Measurements from ENCODE around the gene INSYN2B. TPM values are rescaled to one million over a fixed set of nuclear protein-coding genes. Genes with fewer than 3 reads are reported as not detected.

Gene INSYN2B
- total RNA-seq, 2 donors from 2014 or later = 0.19 TPM; not detected in 1

DNA sequence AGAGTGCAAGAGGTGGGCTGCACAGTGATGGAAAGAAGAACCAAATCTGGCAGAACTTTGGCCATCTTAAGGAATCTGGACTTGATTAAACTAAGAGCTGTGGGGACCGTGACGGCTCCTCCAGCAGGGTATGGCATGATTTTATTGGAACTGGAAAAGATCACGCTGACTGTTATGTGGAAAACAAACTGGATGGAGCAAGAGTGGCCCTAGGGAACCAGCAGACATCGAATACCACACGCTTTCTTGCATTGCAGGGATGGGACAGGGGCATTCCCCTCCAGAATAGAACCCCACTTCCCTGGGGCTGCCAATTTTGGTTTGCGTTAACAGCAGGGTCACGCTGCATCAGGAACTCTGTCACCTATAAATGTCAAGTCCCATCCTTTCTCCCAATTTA lies 38.8 kb downstream of the INSYN2B start:
- intact Hi-C loops (cut with DNase I) = no loop called here
- DNase-seq (ENCODE audit: low spot score) = no peak

DNA sequence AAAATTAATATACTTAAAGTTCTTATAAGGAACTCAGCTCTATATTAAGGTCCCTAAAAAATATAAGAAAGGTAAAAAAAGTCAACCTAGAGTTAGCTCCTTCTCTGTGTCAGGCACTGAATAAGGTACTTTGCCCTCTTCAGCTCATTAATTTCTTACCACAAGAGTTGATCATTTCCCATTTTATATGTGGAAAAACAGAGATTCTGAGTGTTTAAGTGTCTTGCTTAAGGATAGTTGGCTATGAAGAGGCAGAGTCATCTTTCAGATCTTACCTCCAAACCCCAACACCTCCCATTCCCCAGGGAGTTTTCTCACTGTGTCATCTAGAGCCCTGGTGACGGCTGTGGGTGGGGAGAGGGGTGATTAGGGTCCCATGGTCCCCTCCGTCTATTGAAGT lies 40.6 kb downstream of the INSYN2B start:
- DNase-seq (ENCODE audit: low spot score) = no peak
- intact Hi-C loops (cut with DNase I) = no loop called here

DNA sequence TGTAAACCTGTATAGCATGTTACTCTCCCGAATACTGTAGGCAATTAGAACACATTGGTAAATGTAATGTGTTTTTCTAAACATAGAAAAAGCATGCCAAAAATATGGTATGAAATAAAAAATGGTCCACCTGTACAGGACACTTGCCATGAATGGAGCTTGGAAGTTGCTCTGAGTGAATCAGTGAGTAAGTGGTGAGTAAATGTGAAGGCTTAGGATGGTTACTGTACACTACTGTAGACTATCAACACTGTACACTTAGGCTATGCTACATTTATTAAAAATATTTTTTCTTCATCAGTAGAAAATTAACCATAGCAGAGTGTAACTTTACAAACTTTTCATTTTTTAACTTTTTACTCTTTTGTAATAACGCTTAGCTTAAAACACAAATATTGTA lies 41.9 kb downstream of the INSYN2B start:
- intact Hi-C loops (cut with DNase I) = no loop called here
- no peak for DNase-seq (ENCODE audit: low spot score)

DNA sequence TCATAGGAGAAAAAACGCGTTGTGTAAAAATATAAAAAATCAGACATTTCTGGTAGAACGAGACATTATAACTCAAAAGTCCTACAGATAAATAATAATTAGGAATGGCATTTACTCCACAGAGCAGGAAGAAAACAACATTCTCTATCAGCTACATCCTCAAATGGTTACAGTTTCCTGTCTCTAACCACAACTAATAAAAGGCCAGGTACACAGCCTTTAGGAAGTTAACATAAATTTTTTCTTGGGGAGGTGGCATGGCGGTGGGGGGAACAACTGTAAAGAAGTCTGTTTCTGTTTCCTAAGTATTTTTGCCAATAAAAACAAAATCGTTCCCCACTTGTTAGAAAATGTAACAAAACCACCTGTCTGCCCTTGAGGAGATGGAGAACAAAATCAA lies 44.5 kb downstream of the INSYN2B start:
- DNase-seq (ENCODE audit: low spot score) = no peak
- intact Hi-C loops (cut with DNase I) = no loop called here

DNA sequence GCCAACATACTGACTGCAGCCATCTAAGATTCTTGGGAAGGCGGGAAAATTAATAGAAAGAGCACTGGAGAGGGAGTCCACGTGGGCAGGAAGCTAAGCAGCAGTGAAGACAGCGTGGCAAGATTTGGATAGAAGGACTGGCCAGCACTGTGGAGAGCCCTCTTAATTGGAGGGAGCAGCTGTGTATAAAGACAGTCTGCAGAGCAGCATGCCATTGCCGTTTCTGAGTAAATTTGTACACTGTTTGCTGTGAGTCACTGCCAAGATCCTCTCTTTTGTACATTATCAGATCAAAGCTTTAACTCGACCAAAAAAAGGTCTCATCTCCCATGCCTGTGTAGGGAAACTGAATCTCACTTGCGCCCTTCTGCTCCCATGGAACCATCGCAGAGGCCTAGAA lies 45.3 kb downstream of the INSYN2B start:
- DNase-seq (ENCODE audit: low spot score) = no peak
- intact Hi-C loops (cut with DNase I) = no loop called here

DNA sequence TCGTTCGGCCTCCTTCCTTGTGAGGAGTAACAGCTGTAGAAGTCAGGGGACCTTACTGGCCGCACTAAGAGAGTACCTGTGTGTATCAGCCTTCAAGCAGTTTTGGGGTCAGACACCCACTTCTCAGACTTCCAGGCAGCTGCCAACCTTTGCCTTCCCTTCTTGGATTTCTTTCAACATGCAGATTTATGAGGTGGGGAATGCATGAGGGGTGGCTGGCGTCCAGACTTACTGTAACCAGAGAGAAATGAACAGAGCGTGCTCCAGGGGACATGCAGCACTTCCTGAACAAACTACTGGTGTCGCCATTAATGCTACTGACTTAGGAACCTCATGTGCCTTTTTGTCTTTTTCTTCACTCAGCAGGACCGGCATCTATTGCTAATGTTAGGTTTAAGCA lies 46.7 kb downstream of the INSYN2B start:
- intact Hi-C loops (cut with DNase I) = no loop called here
- DNase-seq (ENCODE audit: low spot score) = no peak

DNA sequence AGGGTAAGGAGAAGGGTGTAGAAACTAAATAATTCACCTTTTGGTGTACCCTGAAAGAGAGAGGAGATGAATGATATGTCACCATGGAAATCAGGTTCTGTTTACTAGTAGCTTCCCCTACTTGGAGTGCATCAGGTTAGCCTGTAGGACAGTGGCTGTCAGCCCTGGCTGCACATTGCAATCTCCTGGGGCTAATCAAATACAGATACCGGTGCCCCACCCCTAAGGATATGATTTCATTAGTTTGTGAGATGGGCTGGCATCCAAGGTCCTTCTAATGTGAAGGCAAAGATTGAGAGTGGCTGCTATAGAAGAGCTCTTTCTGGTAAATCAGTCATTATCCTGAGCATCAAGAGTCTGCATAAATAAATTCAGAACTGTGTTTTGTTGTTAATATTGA lies 47.2 kb downstream of the INSYN2B start:
- no peak for DNase-seq (ENCODE audit: low spot score)
- intact Hi-C loops (cut with DNase I) = no loop called here

DNA sequence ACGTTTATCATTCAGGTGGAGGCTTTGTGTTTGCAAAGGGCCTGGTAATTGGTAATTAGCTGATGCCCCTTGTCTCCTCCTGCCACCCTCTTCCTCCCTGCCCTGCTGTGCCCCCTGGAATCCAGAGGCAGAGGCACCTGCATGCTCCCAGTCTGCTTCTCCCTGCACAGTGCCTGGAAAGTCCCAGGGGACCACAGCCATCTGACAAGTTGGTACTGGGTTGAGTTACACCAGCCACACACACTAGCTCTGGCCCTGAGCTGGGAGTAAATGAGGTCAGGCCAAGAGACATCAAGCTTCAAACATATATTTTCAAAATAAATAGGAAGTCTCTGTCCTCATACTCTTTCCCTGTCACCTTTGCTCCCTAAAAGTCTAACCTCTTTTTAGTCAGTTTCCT lies 56.3 kb downstream of the INSYN2B start:
- intact Hi-C loops (cut with DNase I) = no loop called here
- DNase-seq (ENCODE audit: low spot score) = no peak

DNA sequence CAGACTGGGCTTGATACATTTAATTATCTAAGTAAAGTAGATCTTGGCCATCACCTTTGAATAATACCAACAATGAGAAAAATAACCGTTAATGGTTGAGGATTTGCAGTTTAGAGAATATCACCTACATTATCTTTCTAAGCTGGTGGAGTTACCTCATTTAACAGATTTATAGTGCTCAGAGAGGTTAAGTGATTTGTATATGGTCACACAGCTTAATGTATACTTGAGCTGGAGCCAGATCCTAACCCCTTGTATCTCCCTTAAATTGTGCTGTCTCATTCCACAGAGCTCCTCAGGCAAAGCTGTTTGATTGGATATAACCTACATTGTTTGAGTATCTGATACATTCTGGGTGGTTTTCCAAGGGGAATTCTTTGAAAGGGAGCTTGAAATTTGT lies 57.8 kb downstream of the INSYN2B start:
- DNase-seq (ENCODE audit: low spot score) = no peak
- intact Hi-C loops (cut with DNase I) = no loop called here

DNA sequence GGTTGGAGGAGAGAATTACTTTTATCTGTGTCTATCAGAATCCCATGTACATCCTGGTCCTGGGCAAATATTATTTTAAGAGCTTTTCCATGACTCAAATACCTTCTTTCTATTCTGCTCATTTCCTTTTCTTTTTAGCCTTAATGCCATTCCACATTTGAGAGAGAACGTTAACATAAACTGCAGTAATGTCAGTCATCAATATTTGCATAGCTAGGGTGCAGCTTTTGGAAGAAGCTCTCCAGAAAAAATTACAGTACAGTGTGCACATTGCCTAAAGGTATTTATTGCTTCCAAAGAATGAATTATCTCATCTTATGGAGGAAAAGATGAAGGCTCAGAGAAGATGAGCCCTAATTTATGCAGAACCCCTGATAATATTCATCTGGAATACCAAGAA lies 58.3 kb downstream of the INSYN2B start:
- intact Hi-C loops (cut with DNase I) = no loop called here
- no peak for DNase-seq (ENCODE audit: low spot score)

DNA sequence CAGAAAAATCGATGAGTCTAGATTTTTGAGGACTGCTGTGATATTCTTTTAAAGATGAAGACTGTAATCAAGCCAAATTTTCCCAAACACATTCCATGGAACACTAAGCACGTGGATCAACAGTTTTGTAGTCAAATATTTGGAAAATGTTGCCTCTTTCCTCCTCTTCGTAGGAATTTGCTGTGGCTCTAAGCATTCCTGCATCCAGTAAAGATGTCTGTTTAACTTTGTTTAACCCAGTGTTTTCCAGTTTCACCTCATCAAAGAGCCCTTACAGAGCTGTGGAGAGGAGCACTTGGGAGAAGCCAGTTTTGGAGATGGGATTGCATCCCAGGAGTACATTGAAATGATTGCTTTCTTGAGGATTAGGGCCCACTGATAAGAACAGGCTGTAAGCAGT lies 58.9 kb downstream of the INSYN2B start:
- intact Hi-C loops (cut with DNase I) = no loop called here
- DNase-seq (ENCODE audit: low spot score) = no peak

DNA sequence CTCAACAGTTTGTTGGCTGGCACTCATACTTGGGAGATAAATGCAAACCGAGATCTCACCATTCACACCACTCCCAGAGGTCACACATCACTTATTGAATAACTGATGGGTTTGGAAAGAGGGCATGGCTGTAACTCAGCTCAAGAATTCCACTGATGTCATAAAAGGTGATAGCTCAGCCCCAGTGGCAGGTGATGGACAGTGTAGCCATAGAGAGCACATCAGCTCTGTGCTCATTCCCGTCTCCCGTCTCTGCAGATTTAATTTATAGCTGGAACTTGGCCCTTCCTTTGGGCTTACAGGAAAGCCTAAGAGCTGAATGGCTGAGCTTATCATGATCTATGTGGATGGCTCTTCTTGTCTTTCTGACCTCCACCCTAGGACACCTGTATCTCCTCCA lies 59.8 kb downstream of the INSYN2B start:
- no peak for DNase-seq (ENCODE audit: low spot score)
- intact Hi-C loops (cut with DNase I) = no loop called here

DNA sequence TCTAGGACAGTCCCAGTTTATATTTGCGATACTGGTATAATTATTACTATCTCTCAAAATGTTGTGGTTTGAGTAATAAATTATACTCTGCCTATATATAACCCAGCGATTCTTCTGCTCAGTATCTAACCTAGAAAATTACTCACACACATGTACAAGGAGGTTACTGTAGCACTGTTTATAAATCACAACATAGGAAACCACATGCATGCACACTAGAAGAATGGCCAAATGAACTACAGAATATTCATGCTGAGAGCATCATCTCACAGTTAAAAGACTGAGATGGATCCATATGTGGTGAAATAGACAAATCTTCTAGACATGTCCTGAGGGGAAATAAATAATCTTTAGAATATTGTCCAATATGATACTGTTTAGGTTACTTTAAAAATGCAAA lies 62.1 kb downstream of the INSYN2B start:
- intact Hi-C loops (cut with DNase I) = no loop called here
- no peak for DNase-seq (ENCODE audit: low spot score)

DNA sequence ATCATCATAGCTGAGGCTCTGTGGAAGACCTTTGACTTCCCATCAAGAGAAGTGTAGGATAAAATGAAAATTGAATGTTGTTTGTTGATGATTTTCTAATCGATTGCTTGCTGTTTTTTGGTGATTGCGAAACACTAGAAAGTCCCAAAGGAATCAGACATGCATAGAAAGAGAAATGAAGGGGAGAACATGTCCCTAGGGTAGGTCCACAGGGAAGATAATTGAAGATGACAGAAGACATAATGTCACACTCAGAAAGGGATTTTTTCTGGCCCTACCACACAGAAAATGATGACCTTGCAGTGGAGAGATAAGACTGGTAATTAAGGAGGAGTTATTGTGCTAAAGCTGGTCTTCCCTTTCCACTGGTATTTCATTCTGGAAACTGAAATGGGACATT lies 62.8 kb downstream of the INSYN2B start:
- DNase-seq (ENCODE audit: low spot score) = no peak
- intact Hi-C loops (cut with DNase I) = no loop called here

DNA sequence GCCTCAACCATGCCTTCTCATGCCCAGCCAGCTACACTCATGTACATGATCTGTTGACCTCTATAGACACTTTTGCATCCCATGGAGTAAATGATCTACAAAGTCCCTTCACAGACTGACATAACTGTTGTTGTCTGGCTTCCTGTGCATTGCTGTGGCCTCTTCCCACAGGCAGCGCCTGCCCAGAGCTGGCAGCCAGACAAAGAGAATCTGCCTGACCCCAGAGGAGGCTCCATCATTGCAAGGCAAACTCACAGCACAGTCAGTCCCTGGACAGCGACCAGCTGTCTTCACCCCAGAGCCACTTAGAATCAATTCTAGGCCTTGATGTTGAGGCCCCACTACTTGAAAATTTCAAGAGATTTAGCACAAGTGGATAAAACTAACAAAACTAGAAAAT lies 65.5 kb downstream of the INSYN2B start:
- intact Hi-C loops (cut with DNase I) = no loop called here
- DNase-seq (ENCODE audit: low spot score) = no peak

DNA sequence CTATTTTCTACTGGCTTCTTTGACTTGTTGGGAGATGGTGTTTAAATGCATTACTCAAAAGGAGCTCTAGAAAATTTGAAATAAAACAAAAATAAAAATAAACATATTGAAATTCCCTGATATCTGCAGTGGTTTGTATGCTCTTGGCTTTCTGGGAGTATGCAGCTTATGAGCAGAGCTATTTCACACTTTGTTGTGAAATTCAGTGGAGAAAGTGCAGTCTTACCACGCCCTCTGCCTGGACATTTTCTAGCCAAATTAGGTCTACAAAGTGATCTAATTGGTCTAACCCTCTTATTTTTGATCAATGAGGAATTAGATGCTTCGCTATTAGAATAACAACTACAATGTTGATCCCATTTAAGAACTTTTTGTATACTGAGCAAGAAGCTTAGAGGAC lies 66.8 kb downstream of the INSYN2B start:
- DNase-seq (ENCODE audit: low spot score) = no peak
- intact Hi-C loops (cut with DNase I) = no loop called here

DNA sequence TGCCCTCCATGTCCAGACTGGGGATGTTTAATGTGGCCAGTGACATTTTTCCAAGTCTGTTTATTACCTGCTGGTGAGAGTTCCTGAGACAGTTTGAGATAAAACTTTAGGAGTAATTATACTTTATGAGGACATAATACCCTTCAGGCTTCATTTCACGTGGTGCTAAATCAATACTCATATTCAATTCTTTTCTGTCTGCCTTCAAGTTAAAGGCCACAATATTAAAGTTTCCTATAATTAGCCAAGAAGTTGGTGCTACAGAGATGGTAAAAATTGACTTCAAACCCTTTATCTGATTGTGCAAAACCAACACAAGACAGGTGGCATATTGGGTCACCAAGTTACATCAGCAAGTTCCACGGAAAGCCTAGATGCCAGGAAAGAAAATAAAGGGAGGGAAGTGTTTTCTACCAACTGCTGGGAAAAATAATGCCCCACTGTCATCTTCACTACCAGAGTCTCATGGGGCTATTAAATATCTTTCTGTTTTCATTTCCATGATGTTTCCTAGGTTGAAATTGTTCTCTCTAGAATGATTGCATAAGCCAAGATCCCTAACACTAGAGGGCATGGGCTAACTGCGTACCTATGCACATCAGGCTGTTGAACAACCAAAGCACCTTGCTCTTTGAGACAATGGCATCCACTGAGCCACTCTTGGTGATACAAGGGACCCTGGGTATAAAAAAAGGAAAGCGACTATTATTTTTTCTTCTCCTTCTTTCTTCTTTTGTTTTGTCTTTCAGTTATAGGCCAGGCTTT lies 68.7 kb downstream of the INSYN2B start:
- DNase-seq (ENCODE audit: low spot score) = no peak
- intact Hi-C loops (cut with DNase I) = no loop called here

DNA sequence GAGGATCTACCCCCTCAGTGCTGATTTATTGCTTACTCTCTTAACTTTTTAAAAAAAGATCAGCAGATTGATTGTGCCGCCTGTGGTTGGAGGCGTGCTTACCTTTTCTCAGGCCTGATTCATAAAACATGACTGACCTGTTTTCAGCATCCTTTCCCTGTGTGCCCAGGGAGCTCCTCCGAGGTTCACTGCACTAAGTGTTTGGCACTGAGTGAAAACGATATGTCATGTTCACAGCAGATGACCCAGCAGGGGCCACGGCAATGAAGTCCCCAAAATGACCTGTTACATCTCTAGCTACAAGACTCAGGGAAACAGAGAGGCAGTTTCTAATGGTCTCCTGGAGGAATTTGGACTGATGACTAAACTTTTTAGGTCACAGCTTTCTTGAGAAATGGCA lies 69.9 kb downstream of the INSYN2B start:
- DNase-seq (ENCODE audit: low spot score) = no peak
- intact Hi-C loops (cut with DNase I) = no loop called here

DNA sequence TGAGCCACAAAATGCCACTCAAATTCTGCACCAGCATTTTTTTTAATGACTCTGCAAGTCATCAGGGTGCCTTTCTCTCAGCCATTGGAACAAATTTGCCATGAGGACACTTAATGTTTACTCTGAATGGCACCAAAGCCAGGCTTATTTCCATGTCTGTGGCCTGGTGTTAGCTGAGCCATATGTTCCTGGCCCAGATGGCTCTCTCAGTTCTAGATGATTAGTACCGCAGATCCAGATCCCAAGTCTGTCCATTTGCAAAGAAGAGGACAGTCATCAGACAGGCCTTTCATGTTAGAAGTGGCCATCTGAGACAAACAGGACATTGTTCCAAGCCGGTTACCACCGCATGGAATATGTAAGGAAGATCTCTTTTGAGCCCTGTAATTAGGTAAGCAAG lies 70.3 kb downstream of the INSYN2B start:
- intact Hi-C loops (cut with DNase I) = no loop called here
- DNase-seq (ENCODE audit: low spot score) = no peak

DNA sequence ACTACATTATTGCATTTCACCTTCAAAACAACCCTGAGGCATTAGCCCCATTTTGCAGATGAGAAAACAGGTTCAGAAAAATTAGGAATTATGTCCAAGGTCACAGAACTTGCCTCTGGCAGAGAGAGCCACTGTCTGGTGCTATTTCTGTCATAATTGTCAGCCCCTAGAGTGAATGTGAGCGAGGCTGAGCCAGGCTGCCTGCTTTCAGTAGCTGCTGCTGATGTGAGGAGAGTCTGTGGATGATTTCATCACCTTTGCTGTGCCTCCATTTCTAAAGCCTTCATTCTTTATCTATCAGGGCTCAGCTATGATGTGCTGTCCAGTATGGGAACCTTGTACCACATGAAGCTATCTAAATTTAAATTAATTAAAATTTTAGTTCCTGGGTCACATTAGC lies 71.4 kb downstream of the INSYN2B start:
- DNase-seq (ENCODE audit: low spot score) = no peak
- intact Hi-C loops (cut with DNase I) = no loop called here

DNA sequence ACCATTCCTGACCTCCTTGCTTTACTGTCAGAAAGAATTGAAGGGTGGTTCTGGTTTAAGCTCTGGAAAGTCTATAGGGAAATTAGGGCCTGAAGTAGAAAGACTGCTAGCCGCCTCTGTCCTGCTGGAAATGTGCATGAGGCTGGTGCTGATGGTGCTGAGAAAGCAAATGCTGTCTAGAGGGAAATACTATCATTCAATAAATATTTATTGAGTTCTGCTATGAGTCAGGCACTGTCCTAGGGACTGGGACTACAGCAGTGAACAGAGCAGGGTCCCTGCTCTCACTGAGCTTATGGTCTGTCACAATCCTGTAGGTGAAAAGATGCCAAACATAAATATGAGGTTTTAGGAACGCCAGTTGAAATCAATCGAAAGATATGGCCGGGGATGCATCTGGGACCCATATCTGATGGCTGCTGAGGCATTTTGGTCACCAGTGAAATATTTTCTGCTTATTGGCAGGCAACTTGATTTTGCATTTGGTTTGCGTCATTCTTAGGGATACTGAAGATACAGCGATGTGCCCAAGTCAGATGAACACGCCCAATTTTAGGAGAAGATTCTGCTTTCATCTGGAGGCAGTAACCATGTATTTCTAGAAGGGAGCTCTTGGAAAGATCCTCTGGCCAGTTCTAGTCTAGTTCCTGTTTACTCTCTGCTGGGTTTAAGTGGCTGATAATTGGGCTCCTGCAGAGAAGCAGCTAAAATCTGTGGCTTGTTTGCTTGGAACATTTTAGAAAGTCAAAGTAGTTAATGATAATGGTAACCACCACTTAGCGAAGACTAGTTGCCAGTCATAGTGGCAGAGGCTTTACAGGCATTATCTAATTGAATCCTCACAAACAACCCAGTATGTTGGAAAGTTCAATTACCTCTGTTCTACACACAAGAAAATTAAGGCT lies 73.3 kb downstream of the INSYN2B start:
- intact Hi-C loops (cut with DNase I) = no loop called here

More for the DNA sequence above, 73.3 kb downstream of the INSYN2B start:
- DNase-seq (ENCODE audit: low spot score) = no peak
